HUES64 (cell line): Measurements from ENCODE around the gene CACNA2D3.

ENCODE experiments used
- H3K27ac ChIP-seq: 2 replicates; pipeline ENCODE4 v1.7.0; 2013; ENCODE audit warnings: low read depth, low read length, inconsistent platforms
- H3K27me3 ChIP-seq: 2 replicates; pipeline ENCODE4 v1.6.1; 2013; ENCODE audit warnings: mild to moderate bottlenecking, low read length; ENCODE audit not compliant: insufficient read depth
- H3K36me3 ChIP-seq: 2 replicates; pipeline ENCODE4 v1.6.1; 2013; ENCODE audit warnings: mild to moderate bottlenecking, low read length; ENCODE audit not compliant: insufficient read depth
- H3K4me1 ChIP-seq: 2 replicates; pipeline ENCODE4 v1.6.1; 2013; ENCODE audit warnings: mild to moderate bottlenecking, low read length, moderate library complexity; ENCODE audit not compliant: insufficient read depth
- H3K4me3 ChIP-seq: 2 replicates; pipeline ENCODE4 v1.5.1; 2013; ENCODE audit warnings: mild to moderate bottlenecking, low read length, moderate library complexity
- H3K9ac ChIP-seq: 2 replicates; pipeline ENCODE4 v1.6.1; 2013; ENCODE audit warnings: mild to moderate bottlenecking, low read depth, low read length
- H3K9me3 ChIP-seq: 2 replicates; pipeline ENCODE4 v1.6.1; 2013; ENCODE audit warnings: low read depth, low read length; ENCODE audit not compliant: insufficient read depth
- WGBS: fragments of 150-250, 120-280 bp; methylation state at CpG from one replicate; pipeline ENCODE4 v1.1.7; 2013; ENCODE audit warnings: missing lambda C conversion rate; 5-methylcytosine and 5-hydroxymethylcytosine counted together

The CACNA2D3 gene

DNA sequence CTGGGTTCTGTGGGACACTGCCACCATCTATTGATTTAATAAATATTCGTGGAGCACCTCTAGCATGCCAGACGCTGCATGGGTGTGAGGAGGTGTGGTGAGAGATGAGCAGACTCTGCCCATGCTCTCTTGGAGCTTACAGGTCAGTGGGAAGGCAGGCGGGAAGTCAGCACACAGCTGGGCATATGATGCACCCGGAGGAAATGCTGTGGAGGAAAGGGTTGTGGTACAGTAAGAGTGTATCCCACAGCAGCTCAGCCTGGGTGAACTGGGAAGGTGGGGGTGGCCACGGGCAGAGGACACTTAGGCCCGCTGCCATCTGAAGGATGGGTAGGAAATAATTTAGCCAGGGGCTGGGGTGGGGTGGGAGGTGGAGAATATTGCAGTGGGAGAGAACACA lies 392.1 kb downstream of the CACNA2D3 start:
- Histone ChIP-seq H3K4me3 (no peak overlapping the region), H3K9ac (no peak overlapping the region), H3K27me3 (no peaks in the 10 kb centered on the region), H3K9me3 (0 out of 2 replicates have a peak, but pooled peaks cover 3% of the 10 kb centered on the region), H3K4me1 (no peaks in the 10 kb centered on the region), H3K36me3 (no peaks in the 10 kb centered on the region), H3K27ac (no peak overlapping the region)
- whole genome bisulfite sequencing = 92% methylated on average over 6 of the region's 6 CpGs

DNA sequence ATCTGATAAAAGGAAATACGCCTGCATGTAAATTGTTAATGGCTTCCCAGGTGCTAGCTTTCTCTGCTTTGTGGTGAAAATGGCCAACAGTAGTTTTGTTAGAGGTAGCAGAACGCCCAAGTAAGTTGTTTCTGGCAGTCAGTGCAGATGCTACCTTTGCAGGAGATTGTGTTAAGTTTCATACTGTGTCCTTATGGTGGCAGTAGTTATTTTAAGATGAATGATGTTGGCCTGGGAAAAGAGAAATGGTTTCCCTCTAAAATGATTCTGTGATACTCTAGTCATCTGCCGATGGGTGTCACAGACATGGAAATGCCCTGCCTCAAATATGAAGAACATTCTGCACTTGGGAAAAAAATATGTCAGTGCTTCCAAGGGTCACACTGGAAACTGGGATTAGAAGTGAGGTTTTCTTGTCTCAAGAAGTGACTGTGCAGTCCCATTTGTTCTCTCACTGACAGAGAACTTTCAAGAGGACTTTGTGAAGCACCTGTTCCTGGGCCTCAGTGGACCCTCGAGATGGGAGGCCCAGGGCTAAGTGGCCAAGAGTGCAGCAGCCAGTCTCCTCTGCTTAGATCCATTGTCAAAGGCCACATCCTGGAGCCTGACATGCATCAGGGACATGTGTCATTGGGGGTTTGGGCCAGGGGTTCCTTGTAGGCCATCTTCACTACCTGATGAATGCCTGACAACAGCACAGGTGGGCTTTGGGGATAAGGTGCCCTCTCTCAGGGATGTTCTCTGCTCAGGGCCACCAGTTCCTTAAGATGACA lies 393.3 kb downstream of the CACNA2D3 start:
- H3K9me3 ChIP-seq = 0 out of 2 replicates have a peak, but pooled peaks cover 3% of the 10 kb centered on the region
- WGBS = 89% methylated on average over 4 of the region's 4 CpGs
- H3K27me3 ChIP-seq = no peaks in the 10 kb centered on the region
- no peak overlapping the region for H3K4me3 ChIP-seq
- H3K4me1 ChIP-seq = no peaks in the 10 kb centered on the region
- no peaks in the 10 kb centered on the region for H3K36me3 ChIP-seq
- H3K27ac ChIP-seq = no peak overlapping the region
- no peak overlapping the region for H3K9ac ChIP-seq

DNA sequence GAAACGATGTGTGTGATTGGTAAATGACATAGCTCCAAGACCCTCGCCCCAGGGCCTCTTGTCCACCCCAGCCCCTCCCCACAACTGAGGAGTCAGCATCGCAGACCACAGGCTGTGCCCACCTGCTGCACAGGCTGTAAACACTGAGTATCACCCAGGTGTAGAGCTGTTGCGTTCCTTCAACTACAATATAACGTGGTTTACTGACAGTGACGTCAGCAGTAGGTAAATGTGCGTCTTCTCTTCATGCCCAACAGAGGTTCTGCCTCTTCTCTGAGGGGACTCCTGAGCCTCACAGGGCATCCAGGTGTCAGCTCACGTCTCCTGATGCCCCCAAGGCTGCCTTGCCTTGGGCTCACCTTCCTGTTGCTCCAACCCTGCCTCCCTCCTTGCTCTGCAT lies 395.1 kb downstream of the CACNA2D3 start:
- 76% methylated on average over 8 of the region's 8 CpGs for WGBS
- Histone ChIP-seq H3K9ac (no peak overlapping the region), H3K4me1 (no peaks in the 10 kb centered on the region), H3K27me3 (no peaks in the 10 kb centered on the region), H3K9me3 (0 out of 2 replicates have a peak, but pooled peaks cover 2% of the 10 kb centered on the region), H3K4me3 (no peak overlapping the region), H3K27ac (no peak overlapping the region), H3K36me3 (no peaks in the 10 kb centered on the region)

DNA sequence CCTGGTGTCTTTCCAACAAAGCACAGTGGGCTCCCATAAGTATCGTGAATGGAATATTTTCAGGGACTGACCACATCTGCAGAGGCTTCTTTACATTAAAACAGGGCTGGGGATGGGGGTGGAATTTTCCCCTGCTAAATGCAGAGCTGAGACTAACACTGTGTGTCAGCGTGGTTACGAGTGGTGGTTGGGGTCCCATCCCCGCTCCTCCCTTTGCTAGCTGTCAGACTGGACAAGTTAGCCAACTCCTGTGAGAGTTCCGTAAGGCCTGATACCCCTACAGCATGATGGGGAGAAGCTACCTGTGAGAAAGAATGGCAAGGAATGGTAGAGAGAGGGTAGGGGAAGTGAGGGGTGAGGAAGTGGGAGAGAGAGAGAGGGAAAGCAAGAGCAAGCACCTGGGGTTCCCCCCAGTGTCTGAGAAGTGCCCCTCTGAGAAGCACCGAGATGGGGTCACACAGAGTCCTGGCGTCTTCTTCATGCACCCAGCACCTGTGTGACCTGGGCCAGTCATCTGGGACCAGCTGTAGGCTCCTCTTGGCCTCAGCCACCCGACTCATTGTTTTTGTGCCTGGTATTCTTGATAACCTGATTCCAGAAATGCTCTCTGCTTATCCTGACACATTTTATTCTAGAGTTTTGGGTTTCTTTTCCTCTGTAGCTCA lies 395.8 kb downstream of the CACNA2D3 start:
- Histone ChIP-seq H3K9me3 (no peaks in the 10 kb centered on the region), H3K9ac (no peak overlapping the region), H3K36me3 (no peaks in the 10 kb centered on the region), H3K27me3 (no peaks in the 10 kb centered on the region), H3K4me1 (no peaks in the 10 kb centered on the region), H3K4me3 (no peak overlapping the region), H3K27ac (no peak overlapping the region)
- 91% methylated on average over 8 of the region's 8 CpGs for WGBS

GRCh38 chr3:54519493-54519892 lies 397.1 kb downstream of the CACNA2D3 start:
- Histone ChIP-seq H3K27me3 (no peaks in the 10 kb centered on the region), H3K27ac (no peak overlapping the region), H3K36me3 (no peaks in the 10 kb centered on the region), H3K4me3 (no peak overlapping the region), H3K9me3 (no peaks in the 10 kb centered on the region), H3K4me1 (no peaks in the 10 kb centered on the region), H3K9ac (no peak overlapping the region)
- 83% methylated on average over 2 of the region's 2 CpGs for WGBS

GRCh38 chr3:54520060-54520459 lies 397.7 kb downstream of the CACNA2D3 start:
- no peak overlapping the region for H3K9ac ChIP-seq
- H3K9me3 ChIP-seq = no peaks in the 10 kb centered on the region
- no peaks in the 10 kb centered on the region for H3K27me3 ChIP-seq
- no peak overlapping the region for H3K27ac ChIP-seq
- no peak overlapping the region for H3K4me3 ChIP-seq
- no peaks in the 10 kb centered on the region for H3K4me1 ChIP-seq
- WGBS = 89% methylated on average over 2 of the region's 2 CpGs
- no peaks in the 10 kb centered on the region for H3K36me3 ChIP-seq

DNA sequence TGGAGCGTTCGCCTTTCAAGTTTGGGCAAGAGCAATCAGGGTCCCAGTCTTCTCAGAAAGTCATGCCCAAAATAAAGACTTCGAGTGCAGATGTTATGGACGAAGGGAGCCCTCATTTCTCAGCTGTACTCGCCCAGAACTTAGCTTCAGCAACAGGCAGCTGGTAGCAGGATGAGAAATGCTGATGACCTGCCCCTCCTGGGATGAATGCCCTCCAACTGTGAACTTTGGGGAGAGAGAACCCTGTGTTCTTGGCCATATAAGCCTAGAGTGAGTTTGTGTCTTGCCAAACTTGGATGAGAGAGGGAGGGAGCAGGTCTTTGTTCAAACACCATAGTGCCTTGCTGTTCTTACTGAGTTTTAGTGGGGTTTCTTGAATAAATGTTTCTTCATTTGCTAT lies 405.2 kb downstream of the CACNA2D3 start:
- no peak overlapping the region for H3K9ac ChIP-seq
- no peak overlapping the region for H3K27ac ChIP-seq
- no peaks in the 10 kb centered on the region for H3K36me3 ChIP-seq
- 92% methylated on average over 5 of the region's 5 CpGs for WGBS
- H3K9me3 ChIP-seq = no peaks in the 10 kb centered on the region
- H3K4me3 ChIP-seq = no peak overlapping the region
- no peaks in the 10 kb centered on the region for H3K4me1 ChIP-seq
- no peaks in the 10 kb centered on the region for H3K27me3 ChIP-seq

GRCh38 chr3:54527953-54528352 lies 405.6 kb downstream of the CACNA2D3 start:
- Histone ChIP-seq H3K36me3 (no peaks in the 10 kb centered on the region), H3K27me3 (no peaks in the 10 kb centered on the region), H3K27ac (no peak overlapping the region), H3K4me3 (no peak overlapping the region), H3K9ac (no peak overlapping the region), H3K9me3 (no peaks in the 10 kb centered on the region), H3K4me1 (no peaks in the 10 kb centered on the region)
- WGBS = 95% methylated on average over 2 of the region's 2 CpGs

- H3K9me3 ChIP-seq = no peaks in the 10 kb centered on the region
- no peak overlapping the region for H3K4me3 ChIP-seq
- no peak overlapping the region for H3K9ac ChIP-seq
- WGBS = 77% methylated on average over 3 of the region's 3 CpGs
- H3K27ac ChIP-seq = no peak overlapping the region
- no peaks in the 10 kb centered on the region for H3K4me1 ChIP-seq
- H3K27me3 ChIP-seq = no peaks in the 10 kb centered on the region
- no peaks in the 10 kb centered on the region for H3K36me3 ChIP-seq
These were observed 406.3 kb downstream of the CACNA2D3 start for GRCh38 chr3:54528668-54529067.

DNA sequence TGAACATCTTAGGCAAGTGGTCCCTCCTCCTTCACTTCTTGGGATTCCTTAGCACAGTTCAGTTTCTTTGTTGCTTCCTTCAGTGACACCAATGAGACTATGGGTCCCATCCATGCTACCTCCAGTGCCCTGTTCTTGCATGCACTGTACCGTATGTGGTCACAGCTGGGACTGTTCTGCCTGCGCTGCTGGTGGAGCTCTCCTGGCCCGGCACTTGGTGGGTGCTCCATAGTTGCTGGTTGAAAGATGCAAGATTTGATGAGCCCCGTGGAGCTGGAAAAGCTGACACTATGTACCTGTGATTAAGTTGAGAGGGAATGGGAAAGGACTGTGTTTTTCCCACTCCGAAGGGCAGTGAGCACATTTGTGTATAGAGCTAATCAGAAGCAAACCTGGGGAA lies 407.7 kb downstream of the CACNA2D3 start:
- Histone ChIP-seq H3K27ac (no peak overlapping the region), H3K9me3 (no peaks in the 10 kb centered on the region), H3K4me1 (no peaks in the 10 kb centered on the region), H3K9ac (no peak overlapping the region), H3K36me3 (no peaks in the 10 kb centered on the region), H3K27me3 (no peaks in the 10 kb centered on the region), H3K4me3 (no peak overlapping the region)
- WGBS = 95% methylated on average over 5 of the region's 5 CpGs

DNA sequence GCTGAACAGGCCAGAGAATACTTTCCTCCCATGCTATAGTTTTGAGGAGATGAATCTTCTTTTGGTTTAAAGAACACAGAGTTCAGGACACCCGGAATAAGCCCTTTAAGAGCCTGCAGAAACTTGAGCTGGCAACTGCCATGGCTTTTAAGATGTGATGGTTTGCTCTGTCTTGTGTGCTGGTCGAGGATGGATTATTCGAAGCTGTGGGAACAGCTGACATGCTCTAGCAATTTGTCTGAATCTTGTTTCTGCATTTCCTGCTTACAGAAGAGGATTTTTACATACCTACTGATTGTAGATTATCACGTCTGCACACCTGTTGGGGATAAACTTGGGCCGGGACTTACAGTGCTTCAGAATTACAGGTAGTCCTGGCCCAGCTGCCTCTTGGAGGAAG lies 408.6 kb downstream of the CACNA2D3 start:
- Histone ChIP-seq H3K36me3 (no peaks in the 10 kb centered on the region), H3K27ac (no peak overlapping the region), H3K4me1 (no peaks in the 10 kb centered on the region), H3K27me3 (no peaks in the 10 kb centered on the region), H3K9ac (no peak overlapping the region), H3K9me3 (no peaks in the 10 kb centered on the region), H3K4me3 (no peak overlapping the region)
- 78% methylated on average over 5 of the region's 5 CpGs for WGBS
